GM11168 (cell line): ENCODE data around the gene BCAR3.
"Not testable (repeated sequence)": the region's sequence is repeated elsewhere in the genome, so short reads cannot be mapped to it uniquely, and the experiment has no call there.

Experiments
- in situ Hi-C: fragments of 300-500 bp; cut with MboI; formaldehyde crosslinking; loops from one replicate; pipeline ENCODE4 v1.12.0; 2022; ENCODE audit warnings: low sequenced_read_pairs; ENCODE audit not compliant: unreplicated experiment

Gene BCAR3

GRCh38 chr1:93567255-93567918, 114.2 kb downstream of the BCAR3 start:
- in situ Hi-C loops: no loop called here

- in situ Hi-C loops: no loop called here
These were observed 115.4 kb downstream of the BCAR3 start for GRCh38 chr1:93566227-93566626.

- in situ Hi-C loops: no loop called here
These were observed 116.0 kb downstream of the BCAR3 start for GRCh38 chr1:93565496-93566206.

- in situ Hi-C loops: no loop called here
These were observed 121.9 kb downstream of the BCAR3 start for GRCh38 chr1:93559695-93560094.

- in situ Hi-C loops: no loop called here
These were observed 122.6 kb downstream of the BCAR3 start for GRCh38 chr1:93559045-93559444.

GRCh38 chr1:93556291-93556690, 125.3 kb downstream of the BCAR3 start:
- in situ Hi-C loops: no loop called here

GRCh38 chr1:93554883-93555872, 126.5 kb downstream of the BCAR3 start:
- in situ Hi-C loops: no loop called here

- in situ Hi-C loops: not testable (repeated sequence)
These were observed 127.6 kb downstream of the BCAR3 start for GRCh38 chr1:93553886-93554490.

GRCh38 chr1:93552741-93553455, 128.7 kb downstream of the BCAR3 start:
- in situ Hi-C loops: no loop called here

GRCh38 chr1:93549811-93550210, 131.8 kb downstream of the BCAR3 start:
- in situ Hi-C loops: no loop called here

- in situ Hi-C loops: no loop called here
These were observed 132.5 kb downstream of the BCAR3 start for GRCh38 chr1:93549131-93549530.

- in situ Hi-C loops: no loop called here
These were observed 135.3 kb downstream of the BCAR3 start for GRCh38 chr1:93546162-93546863.

GRCh38 chr1:93542398-93542797, 139.2 kb downstream of the BCAR3 start:
- in situ Hi-C loops: no loop called here

GRCh38 chr1:93541045-93541444, 140.6 kb downstream of the BCAR3 start:
- in situ Hi-C loops: no loop called here

- in situ Hi-C loops: no loop called here
These were observed 143.7 kb downstream of the BCAR3 start for GRCh38 chr1:93537924-93538323.

GRCh38 chr1:93537396-93537795, 144.2 kb downstream of the BCAR3 start:
- in situ Hi-C loops: no loop called here

- in situ Hi-C loops: no loop called here
These were observed 148.0 kb downstream of the BCAR3 start for GRCh38 chr1:93533677-93534076.

- in situ Hi-C loops: no loop called here
These were observed 148.8 kb downstream of the BCAR3 start for GRCh38 chr1:93532780-93533378.

GRCh38 chr1:93531193-93531592, 150.4 kb downstream of the BCAR3 start:
- in situ Hi-C loops: no loop called here
